Sigmoid colon (tissue), 7 donors: ENCODE results near the gene CD9. TPM values are rescaled to one million over a fixed set of nuclear protein-coding genes. Genes with fewer than 3 reads are reported as not detected.

Experiments
- DNase-seq: peaks from one replicate; pipeline ENCODE4 v3.0.0-alpha.2; 2019
- H3K27ac ChIP-seq, 4 donors: fragments of 200-600 bp; sonication (generic); one replicate each; pipeline ENCODE4 v1.5.1; 2016 to 2019; ENCODE audit warnings: mild to moderate bottlenecking in 1 of 4
- H3K27me3 ChIP-seq, 3 donors: fragments of 200-600 bp; sonication (generic); one replicate each; pipeline ENCODE4 v1.5.1; 2019; ENCODE audit warnings: mild to moderate bottlenecking in 1 of 3
- H3K36me3 ChIP-seq, 4 donors: fragments of 200-600 bp; sonication (generic); one replicate each; pipeline ENCODE4 v1.5.1; 2016 to 2019
- H3K4me1 ChIP-seq, 4 donors: fragments of 200-600 bp; sonication (generic); one replicate each; pipeline ENCODE4 v1.5.1; 2017 to 2019
- H3K4me3 ChIP-seq, 4 donors: fragments of 200-600 bp; sonication (generic); one replicate each; pipeline ENCODE4 v1.5.1; 2017 to 2019; ENCODE audit warnings: mild to moderate bottlenecking in 2 of 4, moderate library complexity in 1 of 4
- H3K9me3 ChIP-seq, 4 donors: fragments of 200-600 bp in 3 of 4; sonication (generic) in 3 of 4; one replicate each; pipeline versions ENCODE4 v1.5.1 to v1.6.1; 2013 to 2019
- CTCF ChIP-seq, 4 experiments: fragments of 450-650 bp in 3 of 4; fragments of 200-600 bp in 1 of 4; IDR thresholded peaks; one replicate each; pipeline ENCODE4 v1.5.1; 2016 to 2019; ENCODE audit warnings: antibody characterized with exemption in 4 of 4, mild to moderate bottlenecking in 3 of 4, moderate library complexity in 2 of 4
- EP300 ChIP-seq, 4 donors: sonication (generic); formaldehyde crosslinking; IDR thresholded peaks; one replicate each; pipeline ENCODE4 v1.6.1; 2017; ENCODE audit warnings: antibody characterized with exemption in 4 of 4
- POLR2A ChIP-seq, 2 donors: fragments of 450-650 bp; IDR thresholded peaks; one replicate each; pipeline ENCODE4 v1.6.1; 2016; ENCODE audit warnings: antibody characterized with exemption in 2 of 2, mild to moderate bottlenecking in 2 of 2, moderate library complexity in 2 of 2
- POLR2AphosphoS5 ChIP-seq, 4 donors: sonication (generic); formaldehyde crosslinking; IDR thresholded peaks; one replicate each; pipeline ENCODE4 v1.6.1; 2017; ENCODE audit warnings: antibody characterized with exemption in 4 of 4
- whole genome bisulfite sequencing, 2 donors: extraction: QIAGEN DNeasy Blood & Tissue Kit; methylation state at CpG; one replicate each; pipeline ENCODE4 v1.1.7; 2013; 5-methylcytosine and 5-hydroxymethylcytosine counted together
- intact Hi-C: fragments of 100-400 bp; cut with DNase I; formaldehyde crosslinking; loops from one replicate; pipeline ENCODE4 v1.15.1; 2023
- polyA plus RNA-seq, 3 donors: library from polyadenylated mRNA; stranded (reverse); fragments of 200-250 nt; gene quantifications; one replicate each; pipeline ENCODE4 v1.2.3, GENCODE V29; 2013
- total RNA-seq, 4 donors: library from RNA; depleted of rRNA; stranded (reverse); fragments of >200 nt; gene quantifications; one replicate each; pipeline ENCODE4 v1.1.0, GENCODE V29; 2016
- donor health status: healthy with polysubstance abuse.
- donor health status: Bipolar disorder and iron deficiency.
- donor health status: healthy.

CD9 gene
- total and polyA plus RNA-seq, 7 donors, result 180 to 548 (median 335) TPM

DNA sequence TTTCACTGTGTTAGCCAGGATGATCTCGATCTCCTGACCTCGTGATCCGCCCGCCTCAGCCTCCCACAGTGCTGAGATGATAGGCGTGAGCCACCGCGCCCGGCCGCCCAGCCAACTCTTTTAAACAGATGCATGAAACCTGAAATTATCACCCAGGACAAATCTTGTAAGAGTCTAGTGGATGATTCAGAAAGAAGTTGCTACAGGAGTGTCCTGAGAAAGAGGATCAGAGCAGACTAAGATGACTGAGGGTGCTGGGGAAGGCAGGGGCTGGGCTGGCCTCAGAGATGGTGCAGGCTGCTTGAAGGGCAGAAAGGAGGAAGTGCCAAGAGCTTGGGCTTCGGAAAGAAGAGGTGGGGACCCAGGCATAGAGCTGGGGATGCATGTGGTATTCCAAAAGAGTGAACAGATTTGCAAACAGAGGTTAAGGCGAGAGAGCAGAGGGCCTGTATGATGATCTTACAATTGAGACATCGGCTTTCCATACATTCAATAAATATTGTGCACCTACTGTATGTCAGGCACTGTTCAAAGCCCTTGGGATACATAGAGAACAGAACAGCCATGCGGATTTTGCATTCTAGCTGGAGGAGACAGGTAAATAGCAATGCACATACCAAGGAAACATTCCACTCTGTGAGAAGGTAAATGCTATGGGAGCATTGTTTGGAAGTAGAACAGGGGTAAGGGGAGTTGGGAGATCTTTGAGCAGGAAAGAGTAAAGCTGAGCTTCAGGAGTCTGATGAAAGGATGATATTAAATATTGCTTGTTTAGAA lies 7.4 kb upstream of the CD9 start:
- Histone ChIP-seq H3K27me3 (no peaks in the 10 kb centered on the region), H3K4me3 (no peak overlapping the region), H3K36me3 (no peaks in the 10 kb centered on the region), H3K9me3 (no peaks in the 10 kb centered on the region), H3K27ac (no peak overlapping the region), H3K4me1 (peaks cover 0 to 14% (median 4%) of the 10 kb centered on the region in 4 donors)
- WGBS, 2 donors, result 83 to 85% methylated on average over 13 of the region's 13 CpGs
- TF ChIP-seq EP300 (IDR thresholded peaks at IDR 0.05) (no peak), POLR2A (IDR thresholded peaks at IDR 0.05) (no peak), CTCF (IDR thresholded peaks at IDR 0.05) (no peak), POLR2AphosphoS5 (IDR thresholded peaks at IDR 0.05) (no peak)
- no peak for DNase-seq
- intact Hi-C loops, result no loop called here

DNA sequence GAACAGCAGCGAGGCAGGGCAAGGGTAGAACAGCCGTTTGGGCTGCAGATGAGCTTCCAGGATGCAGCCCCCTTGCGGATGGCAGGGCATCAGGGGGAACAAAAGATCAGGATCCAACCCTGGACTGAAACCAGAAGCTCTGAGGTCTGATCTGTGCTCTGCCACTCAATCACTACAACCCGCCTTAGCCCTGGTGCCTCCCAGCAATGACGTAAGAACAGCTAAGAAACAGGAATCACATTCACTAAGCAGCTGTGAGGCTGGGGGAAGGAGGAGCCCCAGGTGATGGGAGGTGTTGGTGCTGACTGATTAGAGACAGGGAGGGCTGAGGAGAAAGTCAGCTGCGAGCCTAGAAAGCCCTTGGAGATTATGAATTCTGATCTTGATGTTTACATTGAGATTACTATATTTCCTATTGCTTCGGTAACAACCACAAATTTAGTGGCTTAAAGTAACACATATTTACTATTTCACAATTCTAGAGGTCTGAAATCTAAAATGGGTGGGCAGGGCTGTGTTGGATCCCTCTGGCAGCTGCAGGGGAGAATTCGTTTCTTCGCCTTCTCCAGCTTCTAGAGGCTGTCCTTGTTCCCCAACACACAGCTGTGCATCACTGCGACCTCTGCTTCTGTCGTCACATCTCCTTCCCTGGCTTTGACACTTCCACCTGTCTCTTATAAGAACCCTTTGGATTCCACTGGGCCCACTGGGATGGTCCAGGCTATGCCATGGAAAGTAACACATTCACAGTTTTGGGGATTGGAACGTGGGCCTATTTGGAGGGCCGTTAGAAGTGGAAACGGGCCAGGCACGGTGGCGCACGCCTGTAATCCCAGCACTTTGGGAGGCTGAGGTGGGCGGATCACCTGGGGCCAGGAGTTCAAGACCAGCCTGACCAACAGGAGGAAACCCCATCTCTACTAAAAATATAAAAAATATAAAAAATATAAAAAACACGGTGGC lies 6.1 kb upstream of the CD9 start:
- Histone ChIP-seq H3K4me1 (peaks cover 0 to 26% (median 12%) of the 10 kb centered on the region in 4 donors), H3K27me3 (no peaks in the 10 kb centered on the region), H3K36me3 (no peaks in the 10 kb centered on the region), H3K4me3 (no peak overlapping the region), H3K9me3 (no peaks in the 10 kb centered on the region), H3K27ac (no peak overlapping the region)
- 65 to 78% methylated on average over 19 of the region's 19 CpGs for WGBS, 2 donors
- no peak for DNase-seq
- intact Hi-C loops, result loop anchor here (2.0 kb wide), 1 partner anchor 131 kb away; no protein-coding TSS in a partner anchor
- TF ChIP-seq POLR2AphosphoS5 (IDR thresholded peaks at IDR 0.05) (no peak), CTCF (IDR thresholded peaks at IDR 0.05) (no peak), POLR2A (IDR thresholded peaks at IDR 0.05) (no peak), EP300 (IDR thresholded peaks at IDR 0.05) (no peak)

DNA sequence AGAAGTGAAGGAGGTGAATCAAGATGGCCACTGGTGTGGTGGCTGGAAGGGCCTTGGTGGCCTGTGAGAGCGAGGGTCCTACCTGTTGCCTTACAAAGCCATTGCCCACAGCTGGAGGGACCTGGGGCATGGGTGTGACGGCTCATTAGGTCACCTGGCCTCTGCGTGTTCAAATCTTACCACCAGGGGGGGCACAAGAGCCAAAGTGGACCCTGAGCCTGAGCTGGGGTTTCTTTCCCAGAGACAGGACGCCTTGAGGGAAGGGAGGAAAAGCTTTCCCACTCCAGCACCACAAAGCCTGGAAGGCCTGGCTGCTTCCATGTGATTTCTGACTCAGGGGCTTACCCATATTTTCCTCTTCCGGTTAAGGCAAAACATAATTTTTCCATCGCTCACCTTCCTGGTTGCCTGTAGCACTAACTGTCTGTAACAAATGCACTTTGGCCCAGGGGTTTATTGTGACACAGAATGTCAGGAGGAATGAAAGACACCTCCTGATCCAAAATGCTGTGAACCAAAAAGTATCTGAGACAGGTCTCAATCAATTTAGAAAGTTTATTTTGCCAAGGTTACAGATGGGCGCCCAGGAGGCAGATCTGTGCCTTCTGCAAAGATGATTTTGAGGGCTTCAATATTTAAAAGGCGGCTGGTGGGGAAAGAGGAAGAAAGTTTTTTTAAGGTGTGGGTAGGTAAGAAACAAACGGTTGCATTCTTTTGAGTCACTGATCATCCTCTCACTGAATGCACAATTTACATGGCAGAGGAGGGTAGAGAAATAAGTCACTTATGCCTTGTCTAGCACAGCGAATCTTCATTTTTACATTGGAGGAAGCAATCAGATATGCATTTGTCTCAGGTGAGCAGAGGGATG lies 4.3 kb upstream of the CD9 start:
- Histone ChIP-seq H3K27me3 (no peaks in the 10 kb centered on the region), H3K4me3 (no peak overlapping the region), H3K9me3 (no peaks in the 10 kb centered on the region), H3K36me3 (no peaks in the 10 kb centered on the region), H3K27ac (peak overlapping the region; percentile 56 to 78 (median 74)), H3K4me1 (peaks cover 0 to 32% (median 17%) of the 10 kb centered on the region in 4 donors)
- peak; percentile 94 for DNase-seq
- WGBS, 2 donors, result 23 to 38% methylated on average over 10 of the region's 10 CpGs
- peak in 1 of 4 donors; percentile 46 for TF ChIP-seq EP300 (IDR thresholded peaks at IDR 0.05)
- TF ChIP-seq CTCF (IDR thresholded peaks at IDR 0.05), result peak; percentile 90 to 99 (median 96)
- TF ChIP-seq POLR2A (IDR thresholded peaks at IDR 0.05), result no peak
- peak; percentile 30 to 74 (median 42) for TF ChIP-seq POLR2AphosphoS5 (IDR thresholded peaks at IDR 0.05)
- intact Hi-C loops, result loop anchor here (1.0 to 2.0 kb wide), 3 partner anchors 82 to 133 kb away; no protein-coding TSS in a partner anchor

- no peak for TF ChIP-seq POLR2AphosphoS5 (IDR thresholded peaks at IDR 0.05)
- no peak for TF ChIP-seq POLR2A (IDR thresholded peaks at IDR 0.05)
- no peak for TF ChIP-seq EP300 (IDR thresholded peaks at IDR 0.05)
- no peak for TF ChIP-seq CTCF (IDR thresholded peaks at IDR 0.05)
- Histone ChIP-seq H3K27me3 (no peaks in the 10 kb centered on the region), H3K9me3 (no peaks in the 10 kb centered on the region), H3K27ac (peak overlapping the region; percentile 95 to 100 (median 98)), H3K36me3 (no peaks in the 10 kb centered on the region), H3K4me3 (no peak overlapping the region), H3K4me1 (peaks cover 0 to 49% (median 34%) of the 10 kb centered on the region in 4 donors)
- WGBS, 2 donors, result 31 to 65% methylated on average over 7 of the region's 7 CpGs
- intact Hi-C loops, result no loop called here
- no peak for DNase-seq
Observed at GRCh38 chr12:6198051-6198450, 2.1 kb upstream of the CD9 start.
